B cell (primary cell): ENCODE results near the gene XRCC3. TPM values are rescaled to one million over a fixed set of nuclear protein-coding genes. Genes with fewer than 3 reads are reported as not detected.

Experiments
- ATAC-seq: fragments of 200-7000 bp; cut with Tn5 transposase; one replicate; pipeline ENCODE4 v1.10.0; 2021; ENCODE audit warnings: low read depth, mild to moderate bottlenecking, moderate number of reproducible peaks, moderate library complexity
- CTCF ChIA-PET: fragments of 350-600 bp; sonication (Branson Sonifier 250); formaldehyde crosslinking; loops from one replicate; lab custom pipeline; 2021; ENCODE audit warnings: antibody characterized with exemption, inconsistent platforms; lab: Charles Lee
- POLR2A ChIA-PET: fragments of 350-600 bp; sonication (Branson Sonifier 250); formaldehyde crosslinking; loops from one replicate; lab custom pipeline; 2021; ENCODE audit warnings: antibody characterized with exemption; lab: Charles Lee
- DNase-seq: peaks from one replicate; pipeline ENCODE4 v3.0.0; 2013
- H2AFZ ChIP-seq: 2 replicates; pipeline ENCODE4 v1.6.1; 2012; ENCODE audit warnings: mild to moderate bottlenecking, low read depth, low read length; ENCODE audit not compliant: insufficient read depth, poor library complexity, severe bottlenecking
- H3K27ac ChIP-seq, 2 donors: 1 replicate in 1 of 2; 2 replicates in 1 of 2; pipeline ENCODE4 v1.5.1; 2012 to 2013; ENCODE audit warnings: low read length in 2 of 2, mild to moderate bottlenecking in 2 of 2, moderate library complexity in 1 of 2
- H3K27me3 ChIP-seq, 4 experiments: fragments of 200-600 bp in 1 of 4; sonication (generic) in 1 of 4; replicated peaks in 1 of 4; 1 replicate in 2 of 4; 2 replicates in 2 of 4; pipeline versions ENCODE4 v1.6.1 to v1.7.0; 2013 to 2016; ENCODE audit warnings: low read length in 3 of 4, mild to moderate bottlenecking in 2 of 4, mixed read lengths in 1 of 4, moderate library complexity in 1 of 4; ENCODE audit not compliant: insufficient read depth in 4 of 4, control insufficient read depth in 3 of 4; ENCODE audit errors: control extremely low read depth in 1 of 4
- H3K36me3 ChIP-seq, 2 experiments: replicated peaks in 1 of 2; 1 replicate in 1 of 2; 2 replicates in 1 of 2; pipeline versions ENCODE4 v1.6.1 to v1.7.1; 2013; ENCODE audit warnings: low read length in 1 of 2; ENCODE audit not compliant: insufficient read depth in 2 of 2, control insufficient read depth in 1 of 2; ENCODE audit errors: control extremely low read depth in 1 of 2, extremely low read depth in 1 of 2
- H3K4me1 ChIP-seq, 2 donors: fragments of 200-600 bp in 1 of 2; sonication (generic) in 1 of 2; 1 replicate in 1 of 2; 2 replicates in 1 of 2; pipeline versions ENCODE4 v1.5.1 to v1.6.1; 2013 to 2017; ENCODE audit warnings: low read length in 2 of 2; ENCODE audit not compliant: control insufficient read depth in 2 of 2, insufficient read depth in 2 of 2
- H3K4me2 ChIP-seq: replicated peaks from 2 replicates; pipeline ENCODE3; 2012; ENCODE audit warnings: mild to moderate bottlenecking, low read depth, low read length; ENCODE audit not compliant: poor library complexity, severe bottlenecking
- H3K4me3 ChIP-seq, 5 experiments: fragments of 200-600 bp in 1 of 5; sonication (generic) in 1 of 5; 1 replicate in 3 of 5; 2 replicates in 2 of 5; pipeline versions ENCODE4 v1.5.1 to v1.7.0; 2011 to 2016; ENCODE audit warnings: low read length in 4 of 5, mild to moderate bottlenecking in 4 of 5, low read depth in 2 of 5, control low read depth in 1 of 5, moderate library complexity in 1 of 5; ENCODE audit not compliant: insufficient read depth in 1 of 5; ENCODE audit errors: control extremely low read depth in 1 of 5, extremely low read depth in 1 of 5
- H3K79me2 ChIP-seq: fragments of 200-600 bp; sonication (generic); one replicate; pipeline ENCODE4 v1.6.0; 2016; ENCODE audit warnings: low read length; ENCODE audit not compliant: control insufficient read depth, insufficient read depth
- H3K9ac ChIP-seq: fragments of 200-600 bp; sonication (generic); 2 replicates; pipeline ENCODE4 v1.6.1; 2017; ENCODE audit warnings: mild to moderate bottlenecking, low read length, moderate library complexity
- H3K9me3 ChIP-seq, 3 donors: one replicate each; pipeline versions ENCODE4 v1.6.1 to v1.7.1; 2013; ENCODE audit warnings: low read length in 2 of 3; ENCODE audit not compliant: control insufficient read depth in 2 of 3, insufficient read depth in 1 of 3; ENCODE audit errors: control extremely low read depth in 1 of 3
- H4K20me1 ChIP-seq: 2 replicates; pipeline ENCODE4 v1.6.0; 2012; ENCODE audit warnings: mild to moderate bottlenecking, low read length; ENCODE audit not compliant: insufficient read depth, control insufficient read depth, poor library complexity, severe bottlenecking
- H3K27ac Mint-ChIP-seq: one replicate; pipeline ENCODE4 v1.8.0; 2021; ENCODE audit warnings: mixed read lengths
- H3K27me3 Mint-ChIP-seq: one replicate; pipeline ENCODE4 v1.8.0; 2021; ENCODE audit warnings: mixed read lengths
- H3K4me1 Mint-ChIP-seq: one replicate; pipeline ENCODE4 v1.8.0; 2021; ENCODE audit warnings: mixed read lengths
- H3K4me3 Mint-ChIP-seq: one replicate; pipeline ENCODE4 v1.8.0; 2021; ENCODE audit warnings: mixed read lengths
- H3K9me3 Mint-ChIP-seq: one replicate; pipeline ENCODE4 v1.8.0; 2022; ENCODE audit warnings: mixed read lengths; ENCODE audit not compliant: insufficient read depth
- EZH2 ChIP-seq: IDR thresholded peaks from 2 replicates; pipeline ENCODE4 v1.6.1; 2012; ENCODE audit warnings: borderline replicate concordance, low read depth, mild to moderate bottlenecking, moderate library complexity, low read length; ENCODE audit not compliant: insufficient read depth, poor library complexity, severe bottlenecking
- WGBS: methylation state at CpG from one replicate; pipeline ENCODE4 v1.1.5; 2013; ENCODE audit warnings: missing lambda C conversion rate; ENCODE audit not compliant: insufficient coverage; 5-methylcytosine and 5-hydroxymethylcytosine counted together
- intact Hi-C: fragments of 100-400 bp; cut with micrococcal nuclease; formaldehyde crosslinking; loops from one replicate; pipeline ENCODE4 v1.10.0; 2022
- polyA plus RNA-seq: library from polyadenylated mRNA; depleted of rRNA; stranded (reverse); fragments of >200 nt; gene quantifications from 2 replicates; pipeline ENCODE4 v1.2.3, GENCODE V29; 2012
- total RNA-seq, 2 donors: library from RNA; stranded (reverse); fragments of 120-200 nt in 1 of 2; gene quantifications; 1 replicate in 1 of 2; 2 replicates in 1 of 2; pipeline versions ENCODE4 v1.2.3 to v1.2.4, GENCODE V29; 2013 to 2022
- TF ChIP-seq, protein P1 (sequence below): fragments of 200-600 bp; IDR thresholded peaks from one replicate; pipeline ENCODE4 v1.8.0; 2022; ENCODE audit warnings: antibody characterized with exemption, mild to moderate bottlenecking

Gene XRCC3
- total and polyA plus RNA-seq, 2 donors (not counting 1 experiment from before 2014, with no cell fraction given) = 18.0 to 19.7 TPM

GRCh38 chr14:103739793-103740501 is 24.7 kb upstream of the XRCC3 start:
- no peak overlapping the region for H3K27ac ChIP-seq
- no peaks in the 10 kb centered on the region for H3K9me3 Mint-ChIP-seq
- no peak overlapping the region for H3K9ac ChIP-seq
- peaks cover 0 to 10% of the 10 kb centered on the region in 2 experiments for H3K36me3 ChIP-seq
- ChIA-PET POLR2A (no interaction called here), CTCF (no interaction called here)
- no peaks in the 10 kb centered on the region for H4K20me1 ChIP-seq
- H3K9me3 ChIP-seq = no peaks in the 10 kb centered on the region
- TF ChIP-seq, protein P1, sequence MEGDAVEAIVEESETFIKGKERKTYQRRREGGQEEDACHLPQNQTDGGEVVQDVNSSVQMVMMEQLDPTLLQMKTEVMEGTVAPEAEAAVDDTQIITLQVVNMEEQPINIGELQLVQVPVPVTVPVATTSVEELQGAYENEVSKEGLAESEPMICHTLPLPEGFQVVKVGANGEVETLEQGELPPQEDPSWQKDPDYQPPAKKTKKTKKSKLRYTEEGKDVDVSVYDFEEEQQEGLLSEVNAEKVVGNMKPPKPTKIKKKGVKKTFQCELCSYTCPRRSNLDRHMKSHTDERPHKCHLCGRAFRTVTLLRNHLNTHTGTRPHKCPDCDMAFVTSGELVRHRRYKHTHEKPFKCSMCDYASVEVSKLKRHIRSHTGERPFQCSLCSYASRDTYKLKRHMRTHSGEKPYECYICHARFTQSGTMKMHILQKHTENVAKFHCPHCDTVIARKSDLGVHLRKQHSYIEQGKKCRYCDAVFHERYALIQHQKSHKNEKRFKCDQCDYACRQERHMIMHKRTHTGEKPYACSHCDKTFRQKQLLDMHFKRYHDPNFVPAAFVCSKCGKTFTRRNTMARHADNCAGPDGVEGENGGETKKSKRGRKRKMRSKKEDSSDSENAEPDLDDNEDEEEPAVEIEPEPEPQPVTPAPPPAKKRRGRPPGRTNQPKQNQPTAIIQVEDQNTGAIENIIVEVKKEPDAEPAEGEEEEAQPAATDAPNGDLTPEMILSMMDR = no peak
- no peak for TF ChIP-seq EZH2
- no peak overlapping the region for H3K27ac Mint-ChIP-seq
- H3K4me1 Mint-ChIP-seq = no peaks in the 10 kb centered on the region
- intact Hi-C loops = no loop called here
- H3K27me3 Mint-ChIP-seq = no peaks in the 10 kb centered on the region
- no peaks in the 10 kb centered on the region for H3K79me2 ChIP-seq
- H3K4me3 ChIP-seq = no peak overlapping the region
- no peak overlapping the region for H3K4me3 Mint-ChIP-seq
- DNase-seq (no peak), ATAC-seq (no peak)
- no peaks in the 10 kb centered on the region for H3K4me1 ChIP-seq
- no peaks in the 10 kb centered on the region for H3K27me3 ChIP-seq
- no peak overlapping the region for H2AFZ ChIP-seq
- 97% methylated on average over 30 of the region's 30 CpGs for WGBS
- no peak overlapping the region for H3K4me2 ChIP-seq

DNA sequence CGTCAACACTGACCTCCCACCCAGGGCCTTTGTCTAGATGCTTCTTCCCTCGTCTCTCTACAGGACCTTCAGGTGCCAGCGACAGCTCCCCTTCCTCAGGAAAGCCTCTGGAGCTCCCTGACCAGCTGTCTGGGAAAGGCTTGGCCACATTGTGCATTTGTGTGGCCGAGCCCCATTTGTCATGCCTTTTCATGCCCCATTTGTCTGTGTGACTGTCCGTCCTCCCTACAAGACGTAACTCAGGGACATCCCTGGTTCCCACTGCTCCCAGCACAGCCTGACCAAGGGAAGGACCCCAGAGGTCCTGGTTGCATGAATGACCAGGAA is 24.2 kb upstream of the XRCC3 start:
- H3K4me2 ChIP-seq = no peak overlapping the region
- Mint-ChIP-seq H3K27ac (no peak overlapping the region), H3K9me3 (no peaks in the 10 kb centered on the region), H3K4me3 (no peak overlapping the region), H3K27me3 (no peaks in the 10 kb centered on the region), H3K4me1 (no peaks in the 10 kb centered on the region)
- H3K4me3 ChIP-seq = no peak overlapping the region
- no peak overlapping the region for H2AFZ ChIP-seq
- DNase-seq (no peak), ATAC-seq (no peak)
- no peak overlapping the region for H3K27ac ChIP-seq
- no peaks in the 10 kb centered on the region for H4K20me1 ChIP-seq
- ChIA-PET CTCF (no interaction called here), POLR2A (no interaction called here)
- H3K9me3 ChIP-seq = no peaks in the 10 kb centered on the region
- H3K4me1 ChIP-seq = no peaks in the 10 kb centered on the region
- H3K27me3 ChIP-seq = no peaks in the 10 kb centered on the region
- intact Hi-C loops = no loop called here
- TF ChIP-seq, protein P1 = no peak
- no peak for TF ChIP-seq EZH2
- WGBS = 95% methylated on average over 6 of the region's 6 CpGs
- H3K79me2 ChIP-seq = no peaks in the 10 kb centered on the region
- no peak overlapping the region for H3K9ac ChIP-seq
- peaks cover 0 to 10% of the 10 kb centered on the region in 2 experiments for H3K36me3 ChIP-seq
